HG02759 (cell line): Measurements from ENCODE around the gene C22orf23.

ENCODE experiments used
- ATAC-seq: cut with Tn5 transposase; IDR thresholded peaks from one replicate; pipeline ENCODE4 v1.9.1; 2021; ENCODE audit warnings: mild to moderate bottlenecking, moderate library complexity; ENCODE audit not compliant: unreplicated experiment

Gene C22orf23

DNA sequence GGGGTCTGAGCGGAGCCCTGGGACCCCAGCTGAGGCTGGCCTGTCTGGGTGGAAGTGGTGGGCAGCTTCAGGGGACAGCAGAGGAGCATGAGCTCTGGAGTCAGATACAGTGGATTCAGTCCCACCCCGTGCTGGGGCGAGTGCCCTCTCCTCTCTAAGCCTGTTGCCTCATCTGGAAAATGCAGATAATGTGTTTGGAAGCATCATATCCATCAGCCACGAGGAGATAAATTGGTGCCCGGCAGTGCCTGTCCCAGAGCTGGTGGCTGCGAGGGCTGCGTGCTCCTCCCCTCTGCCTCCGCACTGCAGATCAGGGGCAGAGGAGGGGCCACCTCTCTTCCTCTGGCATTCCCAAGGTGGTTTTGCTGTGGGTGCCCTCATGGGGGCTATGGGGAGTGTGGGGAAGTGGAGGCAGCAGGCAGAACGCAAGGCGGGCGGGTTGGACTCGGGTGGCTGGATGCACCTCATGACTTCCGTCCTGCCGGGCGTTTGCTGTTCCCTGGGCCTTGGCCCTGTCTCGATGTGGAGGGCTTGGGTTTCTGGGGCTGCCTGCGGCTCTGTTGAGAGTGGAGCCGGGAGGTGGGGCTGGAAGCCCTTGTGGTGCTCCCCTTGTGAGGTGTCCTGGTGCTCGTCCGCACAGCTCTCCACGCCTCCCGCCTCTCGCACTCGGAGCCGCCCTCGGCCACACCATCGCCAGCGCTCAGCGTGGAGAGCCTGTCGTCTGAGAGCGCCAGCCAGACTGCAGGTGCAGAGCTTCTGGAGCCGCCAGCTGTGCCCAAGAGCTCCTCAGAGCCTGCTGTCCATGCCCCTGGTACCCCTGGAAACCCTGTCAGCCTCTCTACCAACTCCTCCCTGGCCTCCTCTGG is 26.4 kb downstream of the C22orf23 start:
- ATAC-seq: no peak

DNA sequence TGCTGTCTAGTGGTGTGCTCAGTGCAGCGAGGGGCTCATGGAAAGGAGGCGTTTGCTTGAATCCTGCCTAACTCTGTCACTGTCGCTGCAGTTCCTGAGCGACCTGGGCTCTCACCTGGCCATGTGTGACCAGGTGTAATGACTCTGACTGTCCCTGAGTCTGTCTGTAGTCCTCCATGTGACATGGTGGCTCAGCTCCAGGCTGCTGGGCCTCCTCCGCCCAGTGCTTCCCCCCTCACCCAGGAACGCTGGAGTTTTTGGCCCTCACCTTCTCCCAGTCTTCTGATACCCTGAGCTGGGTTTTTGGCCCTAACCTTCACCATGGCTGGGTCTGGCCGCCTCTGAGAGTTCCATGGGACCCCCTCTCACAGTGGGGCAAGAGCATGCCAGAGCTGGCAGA is 27.0 kb downstream of the C22orf23 start:
- no peak for ATAC-seq

DNA sequence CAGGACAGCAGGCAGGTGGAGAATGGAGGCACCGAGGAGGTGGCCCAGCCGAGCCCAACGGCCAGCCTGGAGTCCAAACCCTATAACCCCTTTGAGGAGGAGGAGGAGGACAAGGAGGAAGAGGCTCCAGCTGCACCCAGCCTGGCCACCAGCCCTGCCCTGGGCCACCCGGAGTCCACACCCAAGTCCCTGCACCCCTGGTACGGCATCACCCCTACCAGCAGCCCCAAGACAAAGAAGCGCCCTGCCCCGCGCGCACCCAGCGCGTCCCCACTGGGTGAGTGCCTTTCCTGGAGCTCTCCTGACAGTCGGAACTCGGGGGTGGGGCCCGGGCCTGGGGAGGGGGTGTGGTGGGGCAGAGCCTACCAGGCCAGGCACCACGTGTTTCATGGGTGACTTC is 27.6 kb downstream of the C22orf23 start:
- ATAC-seq: no peak

DNA sequence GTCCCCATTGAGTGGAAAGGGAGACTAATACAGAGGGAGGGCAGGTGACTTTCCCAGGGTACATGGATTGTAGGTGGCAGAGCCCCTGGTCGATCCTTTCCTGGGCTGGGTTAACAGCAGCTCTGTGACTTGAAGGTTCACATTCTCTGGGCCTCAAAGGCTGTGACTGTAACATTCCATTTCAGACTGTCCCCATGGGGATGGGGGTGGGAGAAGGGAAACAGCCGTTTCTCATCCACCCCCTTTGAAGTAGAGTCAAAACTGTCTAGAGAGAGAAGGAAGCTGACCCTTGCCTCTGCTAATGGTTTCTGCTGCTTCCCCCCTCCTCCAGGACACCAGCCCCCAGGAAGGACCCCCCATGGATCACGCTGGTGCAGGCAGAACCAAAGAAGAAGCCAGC is 28.1 kb downstream of the C22orf23 start:
- no peak for ATAC-seq

DNA sequence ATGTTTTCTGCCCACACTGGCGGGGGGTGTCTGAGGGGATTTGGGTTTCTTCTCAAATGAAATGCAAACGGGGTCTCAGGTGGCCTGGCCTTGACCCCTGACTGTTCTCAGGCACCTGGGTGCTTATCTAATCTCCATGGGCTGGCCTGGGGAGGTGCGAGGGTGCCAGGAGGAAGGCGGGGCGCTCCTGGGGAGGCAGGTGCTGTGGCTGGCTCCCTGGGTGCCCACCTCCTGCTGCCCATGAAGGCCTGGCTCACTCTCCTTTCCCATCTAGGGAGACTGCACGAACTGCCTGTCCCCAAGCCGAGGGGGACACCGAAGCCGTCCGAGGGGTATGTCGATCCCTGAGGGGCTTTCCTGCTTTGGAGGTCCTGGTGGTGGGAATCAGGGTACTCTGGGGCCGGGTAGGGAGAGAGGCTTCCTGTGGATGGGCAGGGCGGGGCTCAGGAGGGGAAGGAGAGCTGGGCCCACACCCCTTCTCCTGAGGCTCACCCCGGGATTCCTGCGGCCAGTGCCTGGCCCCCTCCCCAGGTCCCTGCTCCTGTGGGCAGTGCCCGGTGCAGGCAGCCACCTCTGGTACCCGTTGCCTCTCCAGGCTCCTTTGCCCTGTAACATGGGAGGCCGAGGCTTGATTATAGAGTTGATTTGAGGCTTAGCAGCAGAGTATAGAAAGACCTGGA is 28.9 kb downstream of the C22orf23 start:
- no peak for ATAC-seq

DNA sequence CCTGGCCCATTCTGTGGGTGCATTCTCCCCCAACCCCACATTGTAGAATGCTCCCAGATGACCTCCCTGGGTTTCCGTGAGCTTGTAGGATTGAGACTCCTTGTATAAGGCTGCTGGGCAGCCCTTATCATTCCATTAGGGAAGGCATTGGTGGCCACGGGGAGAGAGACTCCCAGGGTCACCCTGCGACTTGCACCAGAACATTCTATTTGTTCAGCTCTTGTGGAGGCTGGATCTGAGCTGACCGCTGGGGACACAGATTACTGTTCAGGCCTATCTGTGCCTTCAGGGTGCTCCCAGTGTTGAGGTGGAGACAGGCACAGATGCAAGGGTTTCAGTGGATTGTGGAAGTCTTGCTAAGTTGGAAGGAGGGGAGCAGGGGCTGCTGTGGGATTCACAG is 29.5 kb downstream of the C22orf23 start:
- ATAC-seq: no peak

DNA sequence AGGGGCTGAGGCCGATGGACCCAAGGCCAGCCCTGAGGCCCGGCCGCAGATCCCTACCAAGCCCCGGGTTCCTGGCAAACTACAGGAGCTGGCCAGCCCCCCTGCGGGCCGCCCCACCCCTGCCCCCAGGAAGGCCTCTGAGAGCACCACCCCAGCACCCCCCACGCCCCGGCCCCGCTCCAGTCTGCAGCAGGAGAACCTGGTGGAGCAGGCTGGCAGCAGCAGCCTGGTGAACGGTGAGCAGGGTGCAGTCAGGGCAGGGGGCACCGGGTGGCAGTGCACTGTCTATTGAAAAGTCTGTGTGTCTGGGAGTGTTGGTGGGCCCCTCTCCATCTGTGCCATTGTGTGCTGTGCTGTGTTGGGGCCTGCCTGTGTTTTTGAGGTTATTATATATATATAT is 31.2 kb downstream of the C22orf23 start:
- no peak for ATAC-seq

DNA sequence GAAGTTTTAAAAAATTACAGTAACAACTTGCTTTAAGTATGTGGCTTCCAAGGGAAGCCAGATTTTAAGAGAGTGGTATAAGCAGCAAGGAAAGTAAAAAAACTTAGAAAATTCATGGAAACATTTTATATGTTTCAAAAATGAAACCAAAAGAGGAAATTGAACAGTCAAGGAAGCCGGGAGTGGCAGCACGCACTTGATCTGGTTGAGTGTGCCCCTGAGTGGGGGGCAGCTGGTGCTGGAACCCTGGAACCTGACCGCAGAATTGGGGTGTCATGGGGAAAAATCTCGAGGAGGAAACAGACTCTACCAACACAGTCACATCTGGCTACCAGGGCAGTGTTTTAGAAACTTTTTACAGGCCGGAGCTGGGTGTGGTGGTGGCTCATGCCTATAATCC is 33.3 kb downstream of the C22orf23 start:
- no peak for ATAC-seq

DNA sequence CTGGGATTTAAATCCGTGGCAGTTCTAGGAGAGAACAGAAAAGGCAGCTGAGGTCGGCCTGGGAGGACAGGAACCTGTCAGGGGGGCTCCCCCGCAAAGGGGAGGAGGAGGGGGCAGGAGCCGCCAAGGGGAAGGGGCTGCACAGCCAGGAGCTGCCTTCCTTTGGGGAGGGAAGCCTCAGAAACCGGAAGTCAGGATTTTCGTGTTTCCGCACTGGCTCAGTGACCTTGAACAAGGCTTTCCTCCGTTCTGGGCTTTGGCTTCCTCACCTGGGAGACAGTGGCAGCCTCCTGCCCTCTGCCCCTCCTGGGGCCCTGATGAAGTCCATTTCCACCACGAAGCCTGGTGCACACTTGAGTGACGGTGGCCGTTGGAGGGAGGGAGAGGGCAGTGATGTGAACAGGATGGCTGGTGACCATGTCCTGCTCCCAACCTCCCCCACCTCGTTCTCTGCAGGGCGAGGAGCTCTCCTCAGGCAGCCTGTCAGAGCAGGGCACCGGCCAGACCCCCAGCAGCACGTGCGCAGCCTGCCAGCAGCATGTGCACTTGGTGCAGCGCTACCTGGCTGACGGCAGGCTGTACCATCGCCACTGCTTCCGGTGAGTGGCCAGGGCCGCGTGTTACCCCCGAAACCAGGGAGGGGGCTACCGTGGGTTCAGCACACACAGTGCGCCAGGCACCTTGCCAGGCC is 34.7 kb downstream of the C22orf23 start:
- ATAC-seq: no peak

DNA sequence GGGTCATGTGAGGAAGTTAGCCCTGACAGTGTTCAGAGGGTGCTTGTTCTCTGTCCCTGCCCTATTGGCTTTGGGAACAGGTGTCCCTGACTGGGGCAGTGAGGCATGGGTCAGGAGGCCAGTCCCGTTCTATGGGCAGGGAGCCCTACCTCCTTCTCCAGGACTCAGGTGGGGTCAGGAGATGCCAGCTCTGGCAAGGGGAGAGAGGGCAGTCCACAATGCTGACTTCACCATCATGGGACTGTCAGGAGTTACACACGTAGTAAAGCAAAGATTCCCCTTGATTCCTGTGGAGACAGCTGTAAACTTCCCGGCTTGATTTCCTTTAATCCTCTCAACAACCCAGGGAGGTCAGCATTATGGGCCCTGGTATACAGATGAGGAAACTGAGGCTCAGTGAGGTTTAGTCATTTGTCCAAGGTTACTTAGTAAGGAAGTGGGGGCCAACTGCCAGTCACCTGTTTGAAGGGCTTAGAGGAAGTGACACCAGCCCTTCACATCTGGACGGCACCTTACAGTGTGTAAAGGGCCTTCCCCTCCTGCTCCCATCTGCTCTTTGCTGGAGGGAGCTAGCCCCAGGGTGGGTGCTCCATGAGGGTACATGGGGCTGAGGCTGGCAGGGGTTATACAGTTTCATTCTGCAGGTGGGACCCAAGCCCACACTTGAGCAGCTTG is 35.4 kb downstream of the C22orf23 start:
- no peak for ATAC-seq

DNA sequence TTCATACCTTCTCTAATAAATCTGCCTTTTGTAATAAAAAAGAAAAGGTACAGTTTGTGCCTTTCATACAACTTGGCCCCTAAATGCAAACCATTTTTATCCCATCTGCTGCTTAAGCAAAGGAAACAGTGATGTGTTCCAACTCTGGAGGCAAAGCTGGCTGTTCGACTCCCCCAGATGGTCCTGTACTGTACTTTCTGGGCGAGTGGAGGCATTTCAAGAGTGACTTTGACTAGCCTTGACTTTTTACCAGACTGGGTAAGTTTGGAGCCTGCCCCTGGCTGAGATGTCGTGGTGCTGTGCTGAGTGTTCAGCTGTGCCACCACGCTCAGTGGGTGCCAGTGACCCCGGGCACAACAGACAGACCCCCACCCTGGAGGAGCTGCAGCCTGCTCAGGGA is 37.1 kb downstream of the C22orf23 start:
- no peak for ATAC-seq

DNA sequence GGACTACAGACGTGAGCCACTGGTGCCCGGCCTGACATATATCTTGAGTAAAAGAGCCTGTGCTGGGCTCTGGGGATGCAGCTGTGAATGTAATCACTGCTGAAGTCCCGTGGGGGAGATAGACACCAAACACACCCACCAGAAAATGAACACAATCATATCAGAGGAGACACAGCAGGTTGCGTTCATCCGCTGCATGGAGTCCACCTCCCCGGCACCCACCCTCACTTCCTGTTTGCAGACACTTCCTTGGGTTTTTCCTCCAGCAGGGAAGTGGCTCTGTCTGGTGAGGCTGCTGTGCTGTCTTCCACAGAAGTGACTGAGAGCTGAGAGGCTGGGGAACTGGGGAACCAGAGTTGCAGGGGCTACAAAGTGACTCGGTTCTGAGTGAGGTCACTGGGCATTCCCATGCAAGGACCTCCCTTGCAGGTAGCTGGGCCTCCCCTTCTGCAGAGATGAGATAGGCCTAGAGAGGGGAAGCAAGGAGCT is 40.1 kb downstream of the C22orf23 start:
- ATAC-seq: no peak

DNA sequence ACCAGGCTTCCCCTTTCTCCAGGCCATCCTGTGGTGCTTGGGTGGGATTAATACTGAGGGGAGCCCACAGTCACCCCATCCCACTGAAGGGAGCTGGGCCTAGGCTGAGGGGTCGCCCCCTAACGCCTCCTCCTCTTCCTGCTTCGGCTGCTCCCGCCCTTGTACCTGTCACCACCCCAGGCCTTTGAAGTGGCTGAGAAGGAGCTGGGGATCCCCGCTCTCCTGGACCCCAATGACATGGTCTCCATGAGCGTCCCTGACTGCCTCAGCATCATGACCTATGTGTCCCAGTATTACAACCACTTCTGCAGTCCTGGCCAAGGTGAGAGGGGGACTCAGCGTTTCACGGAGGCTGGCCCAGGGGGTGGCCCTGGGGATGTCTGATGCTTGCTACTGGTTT is 41.2 kb downstream of the C22orf23 start:
- ATAC-seq: no peak

DNA sequence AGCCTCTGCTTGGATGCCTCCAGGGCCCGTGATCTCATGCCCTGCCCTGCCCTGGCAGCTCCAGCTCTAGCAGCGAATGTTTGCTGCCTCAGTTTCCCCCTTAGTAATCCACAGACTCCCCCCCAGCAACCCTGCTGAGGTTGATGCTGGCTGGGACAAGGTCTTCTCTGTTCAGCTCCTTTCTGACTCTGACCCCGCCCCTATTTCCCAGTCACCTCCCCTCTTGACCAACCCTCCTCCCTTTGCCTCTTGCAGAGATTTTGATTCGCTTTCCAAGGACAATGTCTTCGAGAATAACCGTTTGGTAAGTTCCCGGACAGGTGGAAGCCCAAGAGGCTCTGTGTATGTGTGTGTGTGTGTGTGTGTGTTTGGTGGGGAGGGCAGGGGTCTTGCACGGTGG is 41.7 kb downstream of the C22orf23 start:
- ATAC-seq: no peak

DNA sequence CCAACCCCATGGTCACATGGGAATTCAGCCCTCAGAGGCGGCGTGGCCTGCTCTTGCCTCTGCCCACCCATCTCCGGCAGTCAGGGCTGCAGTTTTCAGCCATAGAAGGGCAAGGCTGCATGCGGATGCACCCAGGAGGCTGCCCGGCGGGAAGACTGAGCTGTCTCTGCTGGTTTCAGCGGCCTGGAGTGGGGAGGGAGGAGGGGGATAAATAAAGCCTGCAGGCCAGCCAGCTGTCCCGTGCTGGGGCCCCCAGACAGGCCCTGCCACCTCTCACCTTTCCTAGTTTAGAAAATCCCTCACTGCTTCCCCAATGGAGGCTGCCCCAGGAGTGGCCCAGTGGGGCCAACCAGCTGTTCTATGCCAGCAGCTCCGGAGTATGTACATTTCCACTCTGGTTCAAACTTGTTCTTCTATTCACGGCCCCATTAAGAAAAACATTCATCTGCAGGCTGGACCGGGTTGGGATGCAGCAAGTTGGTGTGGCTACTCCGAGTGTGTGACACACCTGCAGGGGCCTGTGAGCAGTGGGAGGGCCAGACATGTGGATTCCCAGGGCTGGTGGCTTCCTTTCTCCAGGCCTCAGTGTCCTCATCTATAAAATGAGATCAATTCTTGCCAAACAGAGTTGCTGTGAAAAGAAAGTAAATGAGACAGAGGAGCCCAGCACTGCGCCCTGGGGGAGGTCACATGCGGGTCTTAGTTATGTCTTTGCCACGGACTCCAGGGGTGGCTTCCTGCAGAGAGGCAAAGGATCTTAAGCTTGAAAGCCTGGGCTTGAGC is 42.3 kb downstream of the C22orf23 start:
- no peak for ATAC-seq

DNA sequence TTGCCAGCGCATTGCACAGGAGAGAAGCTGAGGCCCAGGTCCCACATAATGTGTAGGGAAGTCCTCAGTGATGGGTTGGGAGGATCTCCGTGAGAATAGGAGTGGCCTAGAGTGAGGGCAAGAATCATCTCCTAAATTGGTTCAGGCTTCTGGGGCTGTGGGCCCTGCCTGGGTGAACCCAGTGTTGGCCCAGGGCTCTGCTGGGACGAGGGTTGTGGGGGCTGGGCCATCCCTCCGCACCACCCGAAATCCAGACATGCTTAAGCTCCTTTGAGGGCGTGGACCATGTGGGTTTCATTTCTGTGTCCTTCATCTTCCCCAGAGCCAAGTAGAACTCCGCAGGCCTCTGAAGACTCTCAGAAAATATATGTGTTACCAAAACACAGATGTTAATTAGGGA is 43.6 kb downstream of the C22orf23 start:
- no peak for ATAC-seq

DNA sequence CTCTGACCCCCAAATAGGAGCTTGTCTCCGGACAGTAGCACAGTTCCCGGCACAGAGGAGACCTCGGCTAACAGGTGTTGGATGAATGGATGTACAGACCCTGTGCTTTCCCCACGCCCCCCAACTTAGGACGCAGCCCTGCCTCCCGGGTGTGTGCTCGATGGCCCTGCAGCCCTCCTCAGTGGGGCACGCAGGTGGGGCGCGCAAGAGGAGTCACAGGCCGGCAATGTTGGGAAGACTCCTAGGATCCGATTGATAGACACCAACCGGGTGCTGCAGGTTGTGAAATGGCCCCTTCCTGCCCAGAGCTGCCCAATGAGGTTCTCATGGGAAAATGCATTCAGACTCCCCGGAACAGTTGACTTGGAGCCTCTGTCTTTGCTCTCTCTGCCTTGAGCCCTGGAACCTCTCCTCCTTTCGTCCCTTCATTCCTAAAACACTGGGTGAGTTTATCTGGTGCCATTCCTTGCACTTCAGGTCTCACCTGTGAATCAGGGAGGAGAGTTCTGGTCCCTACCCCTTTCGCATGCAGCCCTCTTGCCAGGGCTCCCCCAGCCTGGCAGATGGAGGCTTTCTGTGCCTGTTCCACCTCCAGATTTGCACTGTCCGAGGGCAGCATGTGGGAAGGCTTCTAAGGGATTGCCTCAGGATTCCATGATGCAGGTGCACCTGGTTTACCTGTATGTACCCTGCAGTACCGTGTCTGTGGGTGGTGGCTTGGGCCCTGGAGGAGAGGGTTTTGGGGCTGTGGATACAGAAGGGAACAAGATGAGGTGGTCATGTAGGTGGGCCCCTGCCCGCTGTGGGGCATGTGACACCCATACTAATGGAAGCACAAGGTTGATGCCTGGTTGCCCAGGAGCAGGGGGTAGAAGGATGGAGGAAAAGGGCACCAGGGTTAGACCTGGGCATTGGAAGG is 46.1 kb downstream of the C22orf23 start:
- no peak for ATAC-seq

DNA sequence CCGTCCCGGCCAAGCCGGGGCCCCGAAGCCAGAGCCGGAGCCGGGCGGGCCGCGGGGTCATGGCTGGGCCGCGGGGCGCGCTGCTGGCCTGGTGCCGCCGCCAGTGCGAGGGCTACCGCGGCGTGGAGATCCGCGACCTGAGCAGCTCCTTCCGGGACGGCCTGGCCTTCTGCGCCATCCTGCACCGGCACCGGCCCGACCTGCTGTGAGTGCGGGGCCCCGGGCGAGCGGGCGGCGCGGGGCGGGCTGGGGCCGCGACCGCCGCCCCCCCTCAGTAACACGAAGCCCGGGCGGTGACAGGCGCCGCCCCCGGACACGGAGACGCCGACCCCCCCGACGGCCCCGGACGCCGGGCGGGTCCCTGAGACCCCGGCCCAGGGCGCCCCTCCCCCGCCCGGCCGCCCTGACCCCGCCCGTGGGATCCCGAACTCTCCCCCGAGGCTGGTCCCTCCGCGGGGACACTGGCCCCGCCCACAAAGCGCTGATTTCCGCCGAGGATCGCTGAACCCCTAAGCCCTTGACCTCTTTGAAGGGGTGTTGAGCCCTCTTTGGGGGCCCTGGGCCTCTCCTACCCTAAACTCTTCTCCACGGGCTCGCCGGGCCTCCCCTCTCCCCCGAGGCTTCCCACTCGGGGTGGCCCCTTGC is 46.9 kb downstream of the C22orf23 start:
- peak; percentile 36 for ATAC-seq
